HepG2 (cell line): ENCODE results near the gene ZFP1. TPM values are rescaled to one million over a fixed set of nuclear protein-coding genes. Genes with fewer than 3 reads are reported as not detected.

Source experiments
- CBX2 ChIP-seq, 2 experiments: fragments of 200-600 bp in 1 of 2; sonication (generic); formaldehyde crosslinking in 1 of 2; IDR thresholded peaks; 2 replicates each; pipeline versions ENCODE4 v1.7.0 to v1.8.1; 2018 to 2022; ENCODE audit warnings: low read depth in 2 of 2, low read length in 1 of 2, mild to moderate bottlenecking in 1 of 2, missing genetic modification reagents in 1 of 2
- JDP2 ChIP-seq: sonication (generic); formaldehyde crosslinking; IDR thresholded peaks from 2 replicates; pipeline ENCODE4 v1.8.1; 2022; ENCODE audit warnings: missing genetic modification reagents, borderline replicate concordance
- NCOA2 ChIP-seq: sonication (generic); formaldehyde crosslinking; IDR thresholded peaks from 2 replicates; pipeline ENCODE4 v1.8.0; 2022; ENCODE audit warnings: inconsistent platforms
- NFIB ChIP-seq: sonication (generic); formaldehyde crosslinking; IDR thresholded peaks from 2 replicates; pipeline ENCODE4 v1.9.0; 2021; ENCODE audit warnings: missing genetic modification reagents, mild to moderate bottlenecking, borderline replicate concordance
- NFRKB ChIP-seq: fragments of 450-650 bp; IDR thresholded peaks from 2 replicates; pipeline ENCODE4 v1.6.1; 2017
- NR2F2 ChIP-seq: IDR thresholded peaks from 2 replicates; pipeline ENCODE4 v1.6.1; 2012; ENCODE audit warnings: low read depth, inconsistent platforms, borderline replicate concordance
- PHF8 ChIP-seq: sonication (generic); formaldehyde crosslinking; IDR thresholded peaks from 2 replicates; pipeline ENCODE4 v1.5.0; 2020; ENCODE audit warnings: missing genetic modification reagents
- PRPF4 ChIP-seq: fragments of 200-400 bp; formaldehyde crosslinking; IDR thresholded peaks from 2 replicates; pipeline ENCODE4 v1.6.1; 2016; ENCODE audit warnings: low read length, low read depth; ENCODE audit not compliant: poor library complexity, severe bottlenecking
- SPEN ChIP-seq: sonication (generic); formaldehyde crosslinking; IDR thresholded peaks from 2 replicates; pipeline ENCODE4 v1.5.1; 2020; ENCODE audit warnings: low read depth, mild to moderate bottlenecking, missing genetic modification reagents
- ZHX2 ChIP-seq, 2 experiments: sonication (generic) in 1 of 2; formaldehyde crosslinking in 1 of 2; IDR thresholded peaks; 2 replicates each; pipeline versions ENCODE4 v1.6.1 to v1.9.0; 2014 to 2022; ENCODE audit warnings: antibody characterized with exemption in 1 of 2, borderline replicate concordance in 1 of 2, inconsistent platforms in 1 of 2, low read depth in 1 of 2, missing genetic modification reagents in 1 of 2
- ZNF101 ChIP-seq: sonication (generic); formaldehyde crosslinking; IDR thresholded peaks from 2 replicates; pipeline ENCODE4 v1.4.0; 2020; ENCODE audit warnings: mild to moderate bottlenecking, low read depth, missing genetic modification reagents, borderline replicate concordance
- ZNF296 ChIP-seq: sonication (generic); formaldehyde crosslinking; conservative IDR thresholded peaks from 2 replicates; pipeline ENCODE4 v1.5.0; 2020; ENCODE audit warnings: mild to moderate bottlenecking, missing genetic modification reagents
- ZNF326 ChIP-seq: sonication (generic); formaldehyde crosslinking; IDR thresholded peaks from 2 replicates; pipeline ENCODE4 v1.4.0; 2020; ENCODE audit warnings: missing genetic modification reagents, borderline replicate concordance
- ZNF552 ChIP-seq: sonication (generic); formaldehyde crosslinking; IDR thresholded peaks from 2 replicates; pipeline ENCODE4 v1.9.0; 2022; ENCODE audit warnings: missing genetic modification reagents, mild to moderate bottlenecking, borderline replicate concordance
- ZNF75D ChIP-seq: sonication (generic); formaldehyde crosslinking; IDR thresholded peaks from 2 replicates; pipeline ENCODE4 v1.8.1; 2023; ENCODE audit warnings: missing genetic modification reagents, mild to moderate bottlenecking, borderline replicate concordance
- ZNF841 ChIP-seq: sonication (generic); formaldehyde crosslinking; IDR thresholded peaks from 2 replicates; pipeline ENCODE4 v1.8.1; 2023; ENCODE audit warnings: missing genetic modification reagents, borderline replicate concordance
- polyA plus RNA-seq, 8 experiments: library from polyadenylated mRNA; depleted of rRNA in 3 of 8; stranded (reverse) in 7 of 8; unstranded in 1 of 8; fragments of >200 nt; fragmentation: Illumina TruSeq in 4 of 8; extraction: Trizol in 4 of 8; gene quantifications; 2 replicates each; pipeline versions ENCODE4 v1.2.1 to v1.2.3, GENCODE V29; 2011 to 2016; ENCODE audit warnings: low read depth in 4 of 8, missing spikeins in 1 of 8, mixed read lengths in 1 of 8; ENCODE audit not compliant: insufficient read depth in 1 of 8
- total RNA-seq, 5 experiments: library from RNA; depleted of rRNA; stranded (reverse); fragments of >200 nt; fragmentation: Illumina TruSeq; extraction: Trizol; gene quantifications; 2 replicates each; pipeline ENCODE4 v1.2.3, GENCODE V29; 2016; ENCODE audit warnings: low read depth in 1 of 5
- TF ChIP-seq, protein P1 (sequence below): sonication (generic); formaldehyde crosslinking; IDR thresholded peaks from 2 replicates; pipeline ENCODE4 v1.5.1; 2020; ENCODE audit warnings: missing genetic modification reagents, mild to moderate bottlenecking, borderline replicate concordance

Gene ZFP1
- total and polyA plus RNA-seq, 2 of the 13 experiments (the other 11 are each of a cell fraction or from before 2014, with no cell fraction given) = 8.3 to 14.0 TPM

- TF ChIP-seq SPEN (CRISPR knock-in tag) = peak; percentile 90
- peak; percentile 98 for TF ChIP-seq PHF8 (CRISPR knock-in tag)
- TF ChIP-seq ZNF841 (CRISPR knock-in tag) = no peak
- TF ChIP-seq ZHX2 (IDR thresholded peaks at IDR 0.05; ENCODE audit: low read depth) = no peak
- TF ChIP-seq ZHX2 (CRISPR knock-in tag; IDR thresholded peaks at IDR 0.05; ENCODE audit: borderline replicate concordance) = peak; percentile 61; the same call in 1 of the 2 replicates
- 0 out of 2 replicates have a peak, but pooled peaks have one; percentile 78 for TF ChIP-seq ZNF101 (CRISPR knock-in tag)
- peak; percentile 30; the same call in 1 of the 2 replicates for TF ChIP-seq ZNF326
- no peak for TF ChIP-seq ZNF75D
- TF ChIP-seq ZNF296 (CRISPR knock-in tag) = no peak
- TF ChIP-seq, protein P1, sequence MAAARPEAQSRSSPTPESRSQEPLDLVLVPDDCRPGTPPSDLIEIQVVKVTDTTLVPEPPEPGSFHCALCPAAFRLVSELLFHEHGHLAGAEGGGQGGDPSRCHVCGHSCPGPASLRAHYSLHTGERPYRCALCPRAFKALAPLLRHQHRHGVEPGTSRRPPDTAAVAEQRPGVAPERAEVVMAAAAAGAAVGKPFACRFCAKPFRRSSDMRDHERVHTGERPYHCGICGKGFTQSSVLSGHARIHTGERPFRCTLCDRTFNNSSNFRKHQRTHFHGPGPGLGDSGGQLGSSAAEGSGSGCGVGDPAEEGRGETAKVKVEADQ (CRISPR knock-in tag) = peak; percentile 95; the same call in 1 of the 2 replicates
- peak; percentile 86 for TF ChIP-seq ZNF552 (CRISPR knock-in tag)
- TF ChIP-seq PRPF4 = peak; percentile 72
- TF ChIP-seq NR2F2 = no peak
- no peak for TF ChIP-seq NFIB (CRISPR knock-in tag)
- TF ChIP-seq JDP2 (CRISPR knock-in tag) = no peak
- no peak for TF ChIP-seq CBX2 (IDR thresholded peaks at IDR 0.05; ENCODE audit: low read depth, low read length)
- no peak for TF ChIP-seq CBX2 (CRISPR knock-in tag; IDR thresholded peaks at IDR 0.05; ENCODE audit: low read depth)
- no peak for TF ChIP-seq NFRKB
- 0 out of 2 replicates have a peak, but pooled peaks have one; percentile 56 for TF ChIP-seq NCOA2
Observed at GRCh38 chr16:75148311-75149195, at the start of gene ZFP1 (continued).
